Fibroblast of skin of scalp (primary cell): ENCODE measurements around the gene ITPRIPL1. TPM values are rescaled to one million over a fixed set of nuclear protein-coding genes. Genes with fewer than 3 reads are reported as not detected.
"Not testable (repeated sequence)": the region's sequence is repeated elsewhere in the genome, so short reads cannot be mapped to it uniquely, and the experiment has no call there.

Experiments
- DNase-seq: peaks from one replicate; pipeline ENCODE4 v3.0.0-alpha.2; 2013
- polyA plus RNA-seq, 2 experiments: library from polyadenylated mRNA; unstranded; fragments of 120-200 nt; gene quantifications; one replicate each; pipeline ENCODE4 v1.2.1, GENCODE V29; 2013; ENCODE audit not compliant: insufficient read length in 2 of 2

ITPRIPL1 gene
- 2.6 TPM for polyA plus RNA-seq (2013, experiment 1 of 2; ENCODE audit: insufficient read length)
- 2.3 TPM for polyA plus RNA-seq (2013, experiment 2 of 2; ENCODE audit: insufficient read length)

GRCh38 chr2:96325041-96325883 lies at the start of gene ITPRIPL1:
Gene ITPRIPL1, plus strand, starts transcription at chr2:96325317. Its CDS starts 523 bp downstream, at chr2:96325840.
- peak; percentile 9 for DNase-seq

- no peak for DNase-seq
Observed at GRCh38 chr2:96276787-96277499, 48.2 kb upstream of the ITPRIPL1 start.

GRCh38 chr2:96287273-96287856 lies 37.8 kb upstream of the ITPRIPL1 start:
- DNase-seq = no peak

GRCh38 chr2:96291751-96292150 lies 33.4 kb upstream of the ITPRIPL1 start:
- no peak for DNase-seq

GRCh38 chr2:96294271-96294670 lies 30.8 kb upstream of the ITPRIPL1 start:
- DNase-seq = not testable (repeated sequence)

- DNase-seq = no peak
Observed at GRCh38 chr2:96296925-96297324, 28.2 kb upstream of the ITPRIPL1 start.

GRCh38 chr2:96301865-96302264 lies 23.3 kb upstream of the ITPRIPL1 start:
- DNase-seq = no peak

- DNase-seq = no peak
Observed at GRCh38 chr2:96304606-96305005, 20.5 kb upstream of the ITPRIPL1 start.

- peak; percentile 83 for DNase-seq
Observed at GRCh38 chr2:96305091-96305978, 19.8 kb upstream of the ITPRIPL1 start, which contains the start of gene SNRNP200. Gene SNRNP200, minus strand, starts transcription at chr2:96305546. Its CDS starts 109 bp downstream, at chr2:96305437.

- no peak for DNase-seq
Observed at GRCh38 chr2:96305979-96306308, 19.2 kb upstream of the ITPRIPL1 start.

- no peak for DNase-seq
Observed at GRCh38 chr2:96306370-96306769, 18.7 kb upstream of the ITPRIPL1 start.

- no peak for DNase-seq
Observed at GRCh38 chr2:96308248-96308647, 16.9 kb upstream of the ITPRIPL1 start.

- no peak for DNase-seq
Observed at GRCh38 chr2:96315005-96315399, 10.1 kb upstream of the ITPRIPL1 start.

GRCh38 chr2:96315400-96316071 lies 9.6 kb upstream of the ITPRIPL1 start:
- peak; percentile 88 for DNase-seq

- DNase-seq = no peak
Observed at GRCh38 chr2:96316999-96317398, 8.1 kb upstream of the ITPRIPL1 start.

GRCh38 chr2:96317584-96317997 lies 7.5 kb upstream of the ITPRIPL1 start:
- DNase-seq = no peak

GRCh38 chr2:96318723-96319122 lies 6.4 kb upstream of the ITPRIPL1 start:
- no peak for DNase-seq

- no peak for DNase-seq
Observed at GRCh38 chr2:96319396-96319795, 5.7 kb upstream of the ITPRIPL1 start.

- DNase-seq = no peak
Observed at GRCh38 chr2:96320326-96320725, 4.8 kb upstream of the ITPRIPL1 start.

GRCh38 chr2:96320728-96321622 lies 4.1 kb upstream of the ITPRIPL1 start:
- peak; percentile 6 for DNase-seq

- no peak for DNase-seq
Observed at GRCh38 chr2:96323849-96324248, 1.3 kb upstream of the ITPRIPL1 start.
